GM12878 (cell line): ENCODE data around the gene DNAH17. TPM values are rescaled to one million over a fixed set of nuclear protein-coding genes. Genes with fewer than 3 reads are reported as not detected.

Experiments
- ATAC-seq: fragments of 200-7000 bp; cut with Tn5 transposase; 3 replicates; pipeline ENCODE4 v1.9.1; 2020; ENCODE audit warnings: mild to moderate bottlenecking, moderate library complexity
- BruUV-seq: library from RNA; stranded (reverse); fragments of 400-500 nt; replicated peaks from 2 replicates; lab custom pipeline; 2021; lab: Mats Ljungman, UMichigan
- CTCF ChIA-PET: fragments of 300-600 bp; sonication (Branson Sonifier 250); formaldehyde crosslinking; extraction: SDS; loops from one replicate; lab custom pipeline; 2021; ENCODE audit warnings: inconsistent platforms; lab: Yijun Ruan, JAX
- POLR2A ChIA-PET: fragments of 350-600 bp; formaldehyde crosslinking; extraction: SDS; loops from one replicate; lab custom pipeline; 2021; ENCODE audit warnings: inconsistent platforms; lab: Charles Lee
- RAD21 ChIA-PET: fragments of 300-600 bp; sonication (Branson Sonifier 250); formaldehyde crosslinking; loops from one replicate; lab custom pipeline; 2023; ENCODE audit warnings: antibody characterized with exemption; ENCODE audit not compliant: unreplicated experiment; lab: Charles Lee
- SMC1A ChIA-PET: fragments of 300-600 bp; sonication (Branson Sonifier 250); formaldehyde crosslinking; loops from one replicate; lab custom pipeline; 2023; ENCODE audit not compliant: unreplicated experiment, uncharacterized antibody; lab: Charles Lee
- DNase-seq: peaks from one replicate; pipeline ENCODE4 v3.0.0-alpha.2; 2011; ENCODE audit warnings: low read depth, low spot score
- FAIRE-seq: peaks from 3 replicates; lab custom pipeline; 2011; peaks lifted over from hg19 to GRCh38; lab: Jason Lieb, UNC
- H2AFZ ChIP-seq: 2 replicates; pipeline ENCODE4 v1.6.0; 2011; ENCODE audit warnings: low read depth, low read length, control low read depth; ENCODE audit not compliant: control insufficient read depth
- H3K27ac ChIP-seq: 2 replicates; pipeline ENCODE4 v1.5.1; 2011; ENCODE audit warnings: control low read depth; ENCODE audit not compliant: control insufficient read depth, insufficient read depth
- H3K27me3 ChIP-seq, 2 experiments: replicated peaks in 1 of 2; 2 replicates each; pipeline versions ENCODE4 v1.6.0 to v1.6.1; 2011; ENCODE audit warnings: low read length in 1 of 2; ENCODE audit not compliant: control insufficient read depth in 2 of 2, insufficient read depth in 2 of 2
- H3K36me3 ChIP-seq, 2 experiments: 2 replicates each; pipeline ENCODE4 v1.5.1; 2011; ENCODE audit warnings: low read length in 1 of 2; ENCODE audit not compliant: control insufficient read depth in 2 of 2, insufficient read depth in 2 of 2
- H3K4me1 ChIP-seq: 2 replicates; pipeline ENCODE4 v1.6.1; 2011; ENCODE audit warnings: mild to moderate bottlenecking, low read length, moderate library complexity, mixed read lengths; ENCODE audit not compliant: control insufficient read depth, insufficient read depth
- H3K4me2 ChIP-seq: 2 replicates; pipeline ENCODE4 v1.6.0; 2011; ENCODE audit warnings: control low read depth; ENCODE audit not compliant: control insufficient read depth, insufficient read depth
- H3K4me3 ChIP-seq: fragments of 200-600 bp; sonication (generic); 2 replicates; pipeline ENCODE4 v1.5.1; 2016
- H3K79me2 ChIP-seq: 2 replicates; pipeline ENCODE4 v1.6.0; 2011; ENCODE audit warnings: low read length; ENCODE audit not compliant: control insufficient read depth, insufficient read depth
- H3K9ac ChIP-seq: 2 replicates; pipeline ENCODE4 v1.8.0; 2011; ENCODE audit warnings: low read length, control low read depth, mixed read lengths; ENCODE audit not compliant: control insufficient read depth, insufficient read depth
- H3K9me3 ChIP-seq: replicated peaks from 3 replicates; pipeline ENCODE4 v1.5.1; 2011; ENCODE audit warnings: mild to moderate bottlenecking, low read length; ENCODE audit not compliant: control insufficient read depth, insufficient read depth
- H4K20me1 ChIP-seq: 2 replicates; pipeline ENCODE4 v1.6.0; 2011; ENCODE audit not compliant: control insufficient read depth, insufficient read depth
- BCL3 ChIP-seq: IDR thresholded peaks from 2 replicates; pipeline ENCODE4 v1.6.1; 2011; ENCODE audit warnings: borderline replicate concordance, low read depth, mild to moderate bottlenecking, moderate library complexity, low read length; ENCODE audit not compliant: insufficient read depth, poor library complexity, severe bottlenecking
- CBX3 ChIP-seq: fragments of 200-600 bp; sonication (generic); IDR thresholded peaks from 2 replicates; pipeline ENCODE4 v1.6.1; 2016; ENCODE audit warnings: low read depth, borderline replicate concordance
- MEF2B ChIP-seq: fragments of 450-650 bp; IDR thresholded peaks from 2 replicates; pipeline ENCODE4 v1.6.1; 2018; ENCODE audit warnings: mild to moderate bottlenecking, moderate library complexity; ENCODE audit not compliant: partially characterized antibody, poor library complexity, severe bottlenecking
- NBN ChIP-seq: fragments of 450-650 bp; IDR thresholded peaks from 2 replicates; pipeline ENCODE4 v1.6.1; 2016
- NFXL1 ChIP-seq: fragments of 450-650 bp; IDR thresholded peaks from 2 replicates; pipeline ENCODE4 v1.6.1; 2017; ENCODE audit warnings: antibody characterized with exemption, mild to moderate bottlenecking, borderline replicate concordance
- SMARCA5 ChIP-seq: fragments of 450-650 bp; IDR thresholded peaks from 2 replicates; pipeline ENCODE4 v1.6.1; 2017; ENCODE audit warnings: mild to moderate bottlenecking
- TCF12 ChIP-seq: IDR thresholded peaks from 2 replicates; pipeline ENCODE4 v1.6.1; 2011; ENCODE audit warnings: low read depth, mild to moderate bottlenecking, low read length
- TCF3 ChIP-seq: IDR thresholded peaks from 2 replicates; pipeline ENCODE4 v1.6.1; 2012; ENCODE audit warnings: low read depth, mild to moderate bottlenecking, low read length, borderline replicate concordance; ENCODE audit not compliant: insufficient read depth
- WGBS: methylation state at CpG from one replicate; pipeline ENCODE4 v1.1.6; 2016; ENCODE audit warnings: low lambda C conversion rate; ENCODE audit not compliant: insufficient replicate concordance, insufficient coverage; ENCODE audit errors: missing lambda C conversion rate; 5-methylcytosine and 5-hydroxymethylcytosine counted together
- in situ Hi-C: fragments of 300-500 bp; cut with MboI; formaldehyde crosslinking; loops from 9 replicates; pipeline ENCODE4 v1.14.3; 2018; ENCODE audit warnings: mixed read lengths
- intact Hi-C: fragments of 100-400 bp; cut with micrococcal nuclease; formaldehyde crosslinking; loops from one replicate; pipeline ENCODE4 v1.14.2; 2022; ENCODE audit not compliant: unreplicated experiment
- polyA plus RNA-seq, 11 experiments: library from polyadenylated mRNA; depleted of rRNA in 4 of 11; unstranded in 6 of 11; stranded (reverse) in 5 of 11; fragments of >200 nt; fragmentation: Nextera tagmentation in 4 of 11; fragmentation: Illumina TruSeq in 1 of 11; extraction: Ambion mirVana in 4 of 11; extraction: Trizol in 1 of 11; gene quantifications; 1 replicate in 1 of 11; 2 replicates in 10 of 11; pipeline versions ENCODE4 v1.2.1 to v1.2.3, GENCODE V29; 2011 to 2016; ENCODE audit warnings: inconsistent platforms in 2 of 11, missing spikeins in 2 of 11, low read depth in 1 of 11
- total RNA-seq, 4 experiments: library from RNA; depleted of rRNA in 3 of 4; stranded (reverse); fragments of >200 nt in 3 of 4; fragmentation: Illumina TruSeq in 1 of 4; extraction: Trizol in 1 of 4; gene quantifications; 2 replicates each; pipeline versions ENCODE4 v1.2.1 to v1.2.3, GENCODE V29; 2013 to 2021

Gene DNAH17
- total and polyA plus RNA-seq, 10 of the 15 experiments (the other 5 are each of a cell fraction or from before 2014, with no cell fraction given) = 0.16 to 2.9 (median 0.56) TPM

GRCh38 chr17:78431692-78431958 lies 145.6 kb downstream of the DNAH17 start:
- TF ChIP-seq CBX3 (no peak), MEF2B (no peak), TCF12 (no peak), NFXL1 (no peak), NBN (no peak), TCF3 (no peak), SMARCA5 (no peak), BCL3 (no peak)
- TF ChIP-seq, all 136 proteins: peak for 0
- no peak overlapping the region for H3K4me3 ChIP-seq
- DNase-seq (no peak), FAIRE-seq (no peak), ATAC-seq (no peak)
- POLR2A ChIA-PET = no interaction called here
- intact Hi-C loops = no loop called here
- no peaks in the 10 kb centered on the region for H3K79me2 ChIP-seq
- H2AFZ ChIP-seq = no peak overlapping the region
- H3K27ac ChIP-seq = no peak overlapping the region
- no peaks in the 10 kb centered on the region for H3K27me3 ChIP-seq
- CTCF ChIA-PET = interaction anchor here (1.1 kb wide), 1 partner anchor 12 kb away, joined by 3 read pairs; no protein-coding TSS in a partner anchor
- no peak overlapping the region for H3K4me2 ChIP-seq
- H4K20me1 ChIP-seq = no peaks in the 10 kb centered on the region
- BruUV-seq = no TSS peak
- 84% methylated on average over 11 of the region's 11 CpGs for WGBS
- no peaks in the 10 kb centered on the region for H3K9me3 ChIP-seq
- RAD21 ChIA-PET = no interaction called here
- no peak overlapping the region for H3K9ac ChIP-seq
- H3K36me3 ChIP-seq = peaks cover 5 to 7% of the 10 kb centered on the region in 2 experiments; a peak in 3 of 4 replicates
- in situ Hi-C loops = no loop called here
- SMC1A ChIA-PET = interaction anchor here (1.3 kb wide), 1 partner anchor 346 kb away, joined by 3 read pairs; no protein-coding TSS in a partner anchor
- H3K4me1 ChIP-seq = no peaks in the 10 kb centered on the region
